Pancreas (tissue), 10 donors: ENCODE measurements around the gene DLGAP4. TPM values are rescaled to one million over a fixed set of nuclear protein-coding genes. Genes with fewer than 3 reads are reported as not detected.

Source experiments
- ATAC-seq, 4 donors: fragments of 200-7000 bp; cut with Tn5 transposase; one replicate each; pipeline versions ENCODE4 v1.8.0 to v1.9.1; 2020; ENCODE audit warnings: mild to moderate bottlenecking in 4 of 4, moderate library complexity in 4 of 4
- DNase-seq, 6 donors: peaks; one replicate each; pipeline ENCODE4 v3.0.0-alpha.2; 2020
- FAIRE-seq: peaks from 2 replicates; lab custom pipeline; 2012; peaks lifted over from hg19 to GRCh38; lab: Jason Lieb, UNC
- H3K27ac ChIP-seq, 4 donors: fragments of 200-600 bp; sonication (generic); 1 replicate in 3 of 4; 2 replicates in 1 of 4; pipeline versions ENCODE4 v1.5.0 to v1.8.0; 2020
- H3K27me3 ChIP-seq, 4 donors: fragments of 200-600 bp; one replicate each; pipeline ENCODE4 v1.8.0; 2021
- H3K36me3 ChIP-seq, 3 donors: fragments of 200-600 bp; sonication (generic) in 1 of 3; one replicate each; pipeline versions ENCODE4 v1.5.0 to v1.8.0; 2020 to 2021
- H3K4me1 ChIP-seq, 3 donors: fragments of 200-600 bp; one replicate each; pipeline ENCODE4 v1.8.0; 2021
- H3K4me3 ChIP-seq, 4 donors: fragments of 200-600 bp; sonication (generic) in 2 of 4; one replicate each; pipeline versions ENCODE4 v1.5.0 to v1.8.0; 2020 to 2021
- H3K9me3 ChIP-seq, 4 donors: fragments of 200-600 bp; one replicate each; pipeline ENCODE4 v1.8.0; 2021
- CTCF ChIP-seq, 4 donors: fragments of 200-600 bp; sonication (generic) in 3 of 4; IDR thresholded peaks; one replicate each; pipeline versions ENCODE4 v1.5.0 to v1.8.0; 2021; ENCODE audit warnings: antibody characterized with exemption in 4 of 4
- WGBS, 2 donors: extraction: QIAGEN DNeasy Blood & Tissue Kit; methylation state at CpG; one replicate each; pipeline ENCODE4 v1.1.7; 2013; 5-methylcytosine and 5-hydroxymethylcytosine counted together
- intact Hi-C, 3 donors: fragments of 100-400 bp; cut with DNase I; formaldehyde crosslinking; loops; one replicate each; pipeline versions ENCODE4 v1.11.1 to v1.14.2; 2022
- polyA plus RNA-seq, 2 donors: library from polyadenylated mRNA; stranded (reverse); fragments of 200-250 nt; gene quantifications; one replicate each; pipeline ENCODE4 v1.2.3, GENCODE V29; 2013
- total RNA-seq, 6 donors: library from RNA; stranded (reverse); fragmentation: NEBNext Ultra II Directional in 4 of 6; extraction: Animal tissue kit (Norgen Biotek cat#: 25700) in 4 of 6; gene quantifications; one replicate each; pipeline versions ENCODE4 v1.2.1 to v1.2.4, GENCODE V29; 2021 to 2023
- donor health status: healthy with polysubstance abuse.
- donor health status: DM: no; HTN: no; CAD: no; lungs with moderate emphysema.
- donor health status: DM: no; HTN: no; CAD: no.
- donor health status: control.
- donor health status: control.
- donor health status: Bipolar disorder and iron deficiency.
- donor health status: DM: yes; HTN: yes; CAD: no.
- donor health status: DM: no; HTN: no; CAD: no.
- donor health status: DM: no; HTN: no; CAD: no.
- donor health status: DM: yes; HTN: yes; CAD: no.

The DLGAP4 gene
- total and polyA plus RNA-seq, 8 donors, result 28.6 to 49.5 (median 42.6) TPM

GRCh38 chr20:36343641-36344040, 37.5 kb downstream of the DLGAP4 start:
- FAIRE-seq (no peak), DNase-seq (peak in 1 of 6 donors; percentile 32), ATAC-seq (no peak)
- Histone ChIP-seq H3K27ac (no peak overlapping the region), H3K27me3 (no peaks in the 10 kb centered on the region), H3K4me1 (no peaks in the 10 kb centered on the region), H3K9me3 (no peaks in the 10 kb centered on the region), H3K4me3 (no peak overlapping the region), H3K36me3 (no peaks in the 10 kb centered on the region)
- intact Hi-C loops, result no loop called here
- TF ChIP-seq CTCF (IDR thresholded peaks at IDR 0.05), result no peak
- whole genome bisulfite sequencing, 2 donors, result 84% methylated on average over 5 of the region's 5 CpGs

GRCh38 chr20:36344517-36345132, 38.5 kb downstream of the DLGAP4 start:
- H3K36me3 ChIP-seq, result no peaks in the 10 kb centered on the region
- H3K27ac ChIP-seq, result no peak overlapping the region
- no peaks in the 10 kb centered on the region for H3K27me3 ChIP-seq
- no peaks in the 10 kb centered on the region for H3K9me3 ChIP-seq
- DNase-seq (peak; percentile 27 to 67 (median 52)), FAIRE-seq (no peak), ATAC-seq (peak; percentile 60 to 93 (median 71))
- WGBS, 2 donors, result 27 to 42% methylated on average over 4 of the region's 4 CpGs
- no peak overlapping the region for H3K4me3 ChIP-seq
- H3K4me1 ChIP-seq, result no peaks in the 10 kb centered on the region
- TF ChIP-seq CTCF (IDR thresholded peaks at IDR 0.05), result no peak
- intact Hi-C loops, result no loop called here

GRCh38 chr20:36346256-36346655, 40.1 kb downstream of the DLGAP4 start:
- WGBS, 2 donors, result 88 to 93% methylated on average over 3 of the region's 3 CpGs
- DNase-seq, result no peak
- no peak overlapping the region for H3K4me3 ChIP-seq
- no peak for ATAC-seq
- no peak for TF ChIP-seq CTCF (IDR thresholded peaks at IDR 0.05)
- FAIRE-seq, result no peak
- H3K27ac ChIP-seq, result no peak overlapping the region
- no peaks in the 10 kb centered on the region for H3K9me3 ChIP-seq
- H3K36me3 ChIP-seq, result no peaks in the 10 kb centered on the region
- H3K4me1 ChIP-seq, result no peaks in the 10 kb centered on the region
- H3K27me3 ChIP-seq, result no peaks in the 10 kb centered on the region
- intact Hi-C loops, result no loop called here

GRCh38 chr20:36349384-36350170, 43.4 kb downstream of the DLGAP4 start:
- WGBS, 2 donors, result 83 to 85% methylated on average over 16 of the region's 16 CpGs
- DNase-seq, result no peak

More at GRCh38 chr20:36349384-36350170, 43.4 kb downstream of the DLGAP4 start:
- H3K36me3 ChIP-seq, result no peaks in the 10 kb centered on the region
- intact Hi-C loops, result no loop called here
- no peak for FAIRE-seq
- H3K27ac ChIP-seq, result no peak overlapping the region
- no peak overlapping the region for H3K4me3 ChIP-seq
- ATAC-seq, result no peak
- H3K27me3 ChIP-seq, result no peaks in the 10 kb centered on the region
- no peaks in the 10 kb centered on the region for H3K9me3 ChIP-seq
- H3K4me1 ChIP-seq, result no peaks in the 10 kb centered on the region
- no peak for TF ChIP-seq CTCF (IDR thresholded peaks at IDR 0.05)
